ENCODE measurements around the gene GPR37L1. TPM values are rescaled to one million over a fixed set of nuclear protein-coding genes. Genes with fewer than 3 reads are reported as not detected.

The GPR37L1 gene
- total and polyA plus RNA-seq, 9 donors, result 0.01 to 0.34 (median 0.12) TPM; not detected in 2

- 42 to 60% (median 50%) methylated on average over 12 of the region's 12 CpGs for WGBS, 3 donors
- Histone ChIP-seq H3K4me3 (no peak overlapping the region), H3K27ac (peak overlapping the region; percentile 35 to 62), H3K27me3 (no peaks in the 10 kb centered on the region), H3K36me3 (no peaks in the 10 kb centered on the region), H3K4me1 (ENCODE audit: insufficient read depth) (peaks cover 52% of the 10 kb centered on the region), H3K9me3 (no peaks in the 10 kb centered on the region)
- intact Hi-C loops (cut with DNase I), result no loop called here
- DNase-seq, result peak in 2 of 5 donors; percentile 50 to 52
- no peak for TF ChIP-seq CTCF (IDR thresholded peaks at IDR 0.05)
- no peak for TF ChIP-seq EP300 (IDR thresholded peaks at IDR 0.05)
- TF ChIP-seq POLR2A (IDR thresholded peaks at IDR 0.05), result no peak
These were observed 40.9 kb downstream of the GPR37L1 start for GRCh38 chr1:202163281-202164270.

GRCh38 chr1:202164271-202165037 is 41.7 kb downstream of the GPR37L1 start:
- H3K9me3 ChIP-seq, result no peaks in the 10 kb centered on the region
- peak overlapping the region; percentile 62 to 66 for H3K27ac ChIP-seq
- TF ChIP-seq POLR2A (IDR thresholded peaks at IDR 0.05) (no peak), CTCF (IDR thresholded peaks at IDR 0.05) (no peak), EP300 (IDR thresholded peaks at IDR 0.05) (no peak)
- WGBS, 3 donors, result 31 to 42% (median 37%) methylated on average over 9 to 11 of the region's 11 CpGs
- H3K36me3 ChIP-seq, result no peaks in the 10 kb centered on the region
- no peaks in the 10 kb centered on the region for H3K27me3 ChIP-seq
- peaks cover 53% of the 10 kb centered on the region for H3K4me1 ChIP-seq (ENCODE audit: insufficient read depth)
- peak in 3 of 5 donors; percentile 59 to 74 (median 69) for DNase-seq
- intact Hi-C loops (cut with DNase I), result no loop called here
- no peak overlapping the region for H3K4me3 ChIP-seq

- peak in 3 of 5 donors; percentile 81 to 86 (median 85) for DNase-seq
- intact Hi-C loops (cut with DNase I), result no loop called here
- WGBS, 3 donors, result 66 to 86% (median 83%) methylated on average over 20 of the region's 20 CpGs
- no peaks in the 10 kb centered on the region for H3K9me3 ChIP-seq
- no peaks in the 10 kb centered on the region for H3K36me3 ChIP-seq
- H3K4me3 ChIP-seq, result no peak overlapping the region
- no peaks in the 10 kb centered on the region for H3K27me3 ChIP-seq
- no peak for TF ChIP-seq POLR2A (IDR thresholded peaks at IDR 0.05)
- no peak for TF ChIP-seq CTCF (IDR thresholded peaks at IDR 0.05)
- TF ChIP-seq EP300 (IDR thresholded peaks at IDR 0.05), result no peak
- peak overlapping the region; percentile 12 to 73 for H3K27ac ChIP-seq
- H3K4me1 ChIP-seq (ENCODE audit: insufficient read depth), result peaks cover 47% of the 10 kb centered on the region
These were observed 42.7 kb downstream of the GPR37L1 start for GRCh38 chr1:202165267-202165941.
